KMS-11 (cell line): ENCODE data around the gene SEC14L2.

Experiments used
- H2AFZ ChIP-seq: fragments of 200-600 bp; sonication (generic); 2 replicates; pipeline ENCODE4 v1.6.1; 2016; ENCODE audit warnings: antibody characterized with exemption, mixed run types, low read depth
- H3K27ac ChIP-seq: fragments of 200-600 bp; sonication (generic); 2 replicates; pipeline ENCODE4 v1.6.1; 2016; ENCODE audit warnings: mild to moderate bottlenecking, mixed run types
- H3K27me3 ChIP-seq: fragments of 200-600 bp; sonication (generic); 2 replicates; pipeline ENCODE4 v1.6.1; 2017; ENCODE audit warnings: mild to moderate bottlenecking, low read depth, mixed run types, moderate library complexity; ENCODE audit not compliant: insufficient read depth
- H3K36me3 ChIP-seq: fragments of 200-600 bp; sonication (generic); 2 replicates; pipeline ENCODE4 v1.6.1; 2017; ENCODE audit warnings: mild to moderate bottlenecking, mixed run types; ENCODE audit not compliant: insufficient read depth
- H3K4me1 ChIP-seq: fragments of 200-600 bp; sonication (generic); 2 replicates; pipeline ENCODE4 v1.6.1; 2016; ENCODE audit warnings: mild to moderate bottlenecking, low read depth, mixed run types; ENCODE audit not compliant: poor library complexity, severe bottlenecking
- H3K4me2 ChIP-seq: fragments of 200-600 bp; sonication (generic); 2 replicates; pipeline ENCODE4 v1.7.0; 2016; ENCODE audit warnings: mild to moderate bottlenecking, mixed run types
- H3K4me3 ChIP-seq: fragments of 200-600 bp; sonication (generic); IDR thresholded peaks from 2 replicates; pipeline ENCODE4 v1.6.1; 2017; ENCODE audit warnings: low read depth, low read length, mixed read lengths; ENCODE audit not compliant: insufficient read depth
- H3K79me2 ChIP-seq: fragments of 200-600 bp; sonication (generic); 2 replicates; pipeline ENCODE4 v1.6.1; 2016; ENCODE audit warnings: low read depth, mixed run types; ENCODE audit not compliant: insufficient read depth
- H3K9ac ChIP-seq: fragments of 200-600 bp; sonication (generic); 2 replicates; pipeline ENCODE4 v1.6.1; 2016; ENCODE audit warnings: mild to moderate bottlenecking, mixed run types
- H4K20me1 ChIP-seq: fragments of 200-600 bp; sonication (generic); 2 replicates; pipeline ENCODE4 v1.6.1; 2016; ENCODE audit warnings: mild to moderate bottlenecking, mixed run types; ENCODE audit not compliant: insufficient read depth
- TF ChIP-seq, protein P1 (sequence below): fragments of 200-600 bp; sonication (generic); conservative IDR thresholded peaks from 2 replicates; pipeline ENCODE4 v1.6.1; 2017; ENCODE audit warnings: low read depth, mild to moderate bottlenecking, antibody characterized with exemption, low read length, moderate library complexity, mixed read lengths

Gene SEC14L2

DNA sequence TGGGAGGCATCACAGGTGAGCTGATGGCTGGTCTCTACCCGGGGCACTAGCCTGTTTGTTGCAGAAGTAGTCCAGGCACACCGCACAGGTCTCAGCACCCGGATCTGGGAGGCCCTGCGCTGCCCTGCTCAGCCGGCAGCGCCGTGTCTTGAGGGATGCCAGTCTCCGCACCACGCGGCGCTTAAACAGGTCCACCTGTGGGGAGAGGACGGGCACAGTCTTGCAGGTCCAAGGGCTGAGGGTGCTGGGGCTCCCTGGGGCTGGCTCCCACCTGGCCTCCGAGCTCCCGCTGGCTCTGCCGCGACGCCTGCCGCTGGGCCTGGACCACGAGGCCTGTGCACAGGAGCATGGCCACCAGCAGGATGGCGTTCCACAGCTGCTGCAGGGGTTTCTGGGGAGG, 16.8 kb upstream of the SEC14L2 start:
- no peak overlapping the region for H3K9ac ChIP-seq
- H3K27ac ChIP-seq: no peak overlapping the region
- no peaks in the 10 kb centered on the region for H4K20me1 ChIP-seq
- no peak overlapping the region for H3K4me3 ChIP-seq
- no peak overlapping the region for H3K4me2 ChIP-seq
- no peak overlapping the region for H2AFZ ChIP-seq
- no peaks in the 10 kb centered on the region for H3K27me3 ChIP-seq
- TF ChIP-seq, protein P1, sequence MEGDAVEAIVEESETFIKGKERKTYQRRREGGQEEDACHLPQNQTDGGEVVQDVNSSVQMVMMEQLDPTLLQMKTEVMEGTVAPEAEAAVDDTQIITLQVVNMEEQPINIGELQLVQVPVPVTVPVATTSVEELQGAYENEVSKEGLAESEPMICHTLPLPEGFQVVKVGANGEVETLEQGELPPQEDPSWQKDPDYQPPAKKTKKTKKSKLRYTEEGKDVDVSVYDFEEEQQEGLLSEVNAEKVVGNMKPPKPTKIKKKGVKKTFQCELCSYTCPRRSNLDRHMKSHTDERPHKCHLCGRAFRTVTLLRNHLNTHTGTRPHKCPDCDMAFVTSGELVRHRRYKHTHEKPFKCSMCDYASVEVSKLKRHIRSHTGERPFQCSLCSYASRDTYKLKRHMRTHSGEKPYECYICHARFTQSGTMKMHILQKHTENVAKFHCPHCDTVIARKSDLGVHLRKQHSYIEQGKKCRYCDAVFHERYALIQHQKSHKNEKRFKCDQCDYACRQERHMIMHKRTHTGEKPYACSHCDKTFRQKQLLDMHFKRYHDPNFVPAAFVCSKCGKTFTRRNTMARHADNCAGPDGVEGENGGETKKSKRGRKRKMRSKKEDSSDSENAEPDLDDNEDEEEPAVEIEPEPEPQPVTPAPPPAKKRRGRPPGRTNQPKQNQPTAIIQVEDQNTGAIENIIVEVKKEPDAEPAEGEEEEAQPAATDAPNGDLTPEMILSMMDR: no peak
- H3K4me1 ChIP-seq: no peaks in the 10 kb centered on the region
- no peaks in the 10 kb centered on the region for H3K79me2 ChIP-seq
- no peaks in the 10 kb centered on the region for H3K36me3 ChIP-seq

DNA sequence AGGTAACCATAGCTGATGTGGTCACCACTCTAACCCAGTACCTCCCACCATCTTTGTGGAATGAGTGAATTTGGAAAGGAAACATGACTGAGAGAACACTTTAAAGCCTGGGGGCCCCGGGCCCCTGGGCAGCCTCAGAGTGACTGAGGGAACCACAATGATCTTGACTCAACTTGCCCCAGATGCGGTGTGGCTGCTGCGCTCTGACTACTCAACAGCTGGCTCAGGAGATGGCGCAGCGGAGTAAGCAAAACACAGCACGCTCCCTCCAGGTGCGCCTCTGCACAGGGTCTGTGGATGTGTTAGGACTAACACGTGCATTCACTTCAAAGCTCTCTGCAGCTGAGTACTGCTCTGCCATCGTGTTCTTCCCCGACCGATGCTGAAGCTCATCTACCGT, 15.6 kb upstream of the SEC14L2 start:
- Histone ChIP-seq H3K4me3 (no peak overlapping the region), H3K36me3 (no peaks in the 10 kb centered on the region), H3K4me2 (no peak overlapping the region), H3K27ac (no peak overlapping the region), H3K79me2 (no peaks in the 10 kb centered on the region), H3K4me1 (no peaks in the 10 kb centered on the region), H3K9ac (no peak overlapping the region), H4K20me1 (no peaks in the 10 kb centered on the region), H3K27me3 (no peaks in the 10 kb centered on the region), H2AFZ (no peak overlapping the region)
- TF ChIP-seq, protein P1: no peak

DNA sequence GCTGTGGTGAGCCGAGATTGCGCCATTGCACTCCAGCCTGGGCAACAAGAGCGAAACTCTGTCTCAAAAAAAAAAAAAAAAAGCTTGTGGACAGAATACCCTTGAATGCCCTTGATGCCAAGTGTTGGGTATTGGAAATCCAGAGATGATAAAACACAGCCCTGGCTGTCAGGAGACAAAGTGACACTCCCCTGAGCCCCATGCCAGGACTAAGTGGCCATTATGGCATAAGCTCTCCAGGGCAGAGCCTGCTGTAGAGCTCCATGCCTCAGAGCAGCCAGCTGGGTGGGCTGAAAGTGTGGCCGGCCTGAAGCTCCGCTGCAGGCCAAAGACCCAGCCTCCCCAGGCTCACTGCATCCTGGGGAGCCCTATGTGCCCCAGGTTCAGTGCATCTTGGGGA, 14.5 kb upstream of the SEC14L2 start:
- TF ChIP-seq, protein P1: no peak
- Histone ChIP-seq H3K4me2 (no peak overlapping the region), H3K9ac (no peak overlapping the region), H3K27me3 (no peaks in the 10 kb centered on the region), H2AFZ (no peak overlapping the region), H3K4me1 (no peaks in the 10 kb centered on the region), H3K27ac (no peak overlapping the region), H3K36me3 (no peaks in the 10 kb centered on the region), H3K79me2 (no peaks in the 10 kb centered on the region), H4K20me1 (no peaks in the 10 kb centered on the region), H3K4me3 (no peak overlapping the region)

DNA sequence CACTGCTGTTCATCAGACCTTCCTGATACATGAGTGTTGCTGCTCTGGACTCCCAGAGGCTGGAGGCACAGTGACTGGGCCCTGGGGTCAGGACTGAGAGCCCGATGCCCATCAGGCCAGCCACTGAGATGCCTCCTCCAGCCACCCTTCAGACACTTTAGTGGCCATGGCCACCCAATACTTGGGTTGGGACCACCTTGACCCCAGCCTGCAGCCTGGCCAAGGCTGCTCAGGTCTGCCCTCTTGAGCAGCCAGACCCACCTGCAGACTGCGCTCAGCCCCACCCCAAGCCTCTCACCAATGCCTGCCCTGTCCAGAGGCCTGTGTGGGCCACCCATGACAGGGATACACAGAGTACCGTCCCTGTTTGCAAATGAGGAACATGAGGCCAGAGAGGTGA, 13.8 kb upstream of the SEC14L2 start:
- Histone ChIP-seq H3K4me1 (no peaks in the 10 kb centered on the region), H2AFZ (no peak overlapping the region), H3K4me3 (no peak overlapping the region), H3K79me2 (no peaks in the 10 kb centered on the region), H3K27ac (no peak overlapping the region), H3K27me3 (no peaks in the 10 kb centered on the region), H3K9ac (no peak overlapping the region), H3K36me3 (no peaks in the 10 kb centered on the region), H4K20me1 (no peaks in the 10 kb centered on the region), H3K4me2 (no peak overlapping the region)
- TF ChIP-seq, protein P1: no peak

DNA sequence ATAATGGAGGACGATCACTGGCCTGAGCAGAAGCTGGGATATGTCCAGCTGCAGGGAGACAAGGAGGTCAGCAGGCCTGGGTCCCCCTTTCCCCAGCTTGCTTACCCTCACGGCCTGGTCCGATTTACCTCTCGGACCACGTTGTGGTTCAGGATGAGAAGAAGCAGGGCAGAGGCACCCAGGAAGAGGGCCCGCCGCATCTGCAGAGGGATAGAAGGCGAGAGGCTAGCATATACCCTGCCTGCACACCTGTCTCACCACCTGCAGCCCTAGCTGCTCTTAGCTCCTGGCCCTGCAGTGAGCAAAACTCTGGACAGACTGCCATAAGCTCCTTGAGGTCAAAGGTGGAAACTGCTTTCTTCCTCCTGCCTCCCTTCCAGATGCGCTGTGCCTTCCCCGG, 10.9 kb upstream of the SEC14L2 start:
- H3K4me1 ChIP-seq: peaks cover 1% of the 10 kb centered on the region
- no peaks in the 10 kb centered on the region for H3K36me3 ChIP-seq
- H3K4me3 ChIP-seq: no peak overlapping the region
- H3K27ac ChIP-seq: no peak overlapping the region
- no peaks in the 10 kb centered on the region for H3K79me2 ChIP-seq
- no peaks in the 10 kb centered on the region for H3K27me3 ChIP-seq
- TF ChIP-seq, protein P1: no peak
- H3K9ac ChIP-seq: no peak overlapping the region
- no peaks in the 10 kb centered on the region for H4K20me1 ChIP-seq
- H3K4me2 ChIP-seq: no peak overlapping the region
- no peak overlapping the region for H2AFZ ChIP-seq
